Glutamatergic neuron (in vitro differentiated cells): ENCODE measurements around the gene XIST. TPM values are rescaled to one million over a fixed set of nuclear protein-coding genes. Genes with fewer than 3 reads are reported as not detected.
"Not testable (repeated sequence)": the region's sequence is repeated elsewhere in the genome, so short reads cannot be mapped to it uniquely, and the experiment has no call there.

Experiments used
- DNase-seq: peaks from one replicate; pipeline ENCODE4 v3.0.0; 2022
- H3K27ac Mint-ChIP-seq: one replicate; pipeline ENCODE4 v1.8.0; 2020; ENCODE audit warnings: mild to moderate bottlenecking, mixed read lengths, inconsistent platforms; ENCODE audit not compliant: unreplicated experiment
- H3K27me3 Mint-ChIP-seq: one replicate; pipeline ENCODE4 v1.8.0; 2020; ENCODE audit warnings: mild to moderate bottlenecking, moderate library complexity, mixed read lengths, inconsistent platforms; ENCODE audit not compliant: unreplicated experiment
- H3K36me3 Mint-ChIP-seq: one replicate; pipeline ENCODE4 v1.8.0; 2020; ENCODE audit warnings: mild to moderate bottlenecking, mixed read lengths, inconsistent platforms; ENCODE audit not compliant: unreplicated experiment
- H3K4me1 Mint-ChIP-seq: one replicate; pipeline ENCODE4 v1.8.0; 2020; ENCODE audit warnings: mild to moderate bottlenecking, low read depth, mixed read lengths, inconsistent platforms; ENCODE audit not compliant: unreplicated experiment
- H3K4me3 Mint-ChIP-seq: one replicate; pipeline ENCODE4 v1.8.0; 2020; ENCODE audit warnings: mild to moderate bottlenecking, mixed read lengths, inconsistent platforms; ENCODE audit not compliant: unreplicated experiment
- H3K9me3 Mint-ChIP-seq: one replicate; pipeline ENCODE4 v1.8.0; 2020; ENCODE audit warnings: mild to moderate bottlenecking, moderate library complexity, mixed read lengths, inconsistent platforms; ENCODE audit not compliant: unreplicated experiment
- total RNA-seq: library from RNA; stranded (reverse); fragmentation: NEBNext Ultra II Directional; extraction: Animal tissue kit (Norgen Biotek cat#: 25700); gene quantifications from one replicate; pipeline ENCODE4 v1.2.1, GENCODE V29; 2021; ENCODE audit not compliant: unreplicated experiment
- TF ChIP-seq, protein P1 (sequence below): fragments of 200-600 bp; sonication (generic); IDR thresholded peaks from one replicate; pipeline ENCODE4 v1.5.0; 2021; ENCODE audit not compliant: partially characterized antibody, unreplicated experiment

The XIST gene
- total RNA-seq, 1 donor from 2014 or later = not detected

GRCh38 chrX:73821921-73822559, 30.5 kb downstream of the XIST start:
- no peak overlapping the region for H3K27ac Mint-ChIP-seq
- DNase-seq = no peak
- H3K4me3 Mint-ChIP-seq = no peak overlapping the region
- no peaks in the 10 kb centered on the region for H3K36me3 Mint-ChIP-seq
- no peaks in the 10 kb centered on the region for H3K4me1 Mint-ChIP-seq
- H3K27me3 Mint-ChIP-seq = no peaks in the 10 kb centered on the region
- TF ChIP-seq, protein P1, sequence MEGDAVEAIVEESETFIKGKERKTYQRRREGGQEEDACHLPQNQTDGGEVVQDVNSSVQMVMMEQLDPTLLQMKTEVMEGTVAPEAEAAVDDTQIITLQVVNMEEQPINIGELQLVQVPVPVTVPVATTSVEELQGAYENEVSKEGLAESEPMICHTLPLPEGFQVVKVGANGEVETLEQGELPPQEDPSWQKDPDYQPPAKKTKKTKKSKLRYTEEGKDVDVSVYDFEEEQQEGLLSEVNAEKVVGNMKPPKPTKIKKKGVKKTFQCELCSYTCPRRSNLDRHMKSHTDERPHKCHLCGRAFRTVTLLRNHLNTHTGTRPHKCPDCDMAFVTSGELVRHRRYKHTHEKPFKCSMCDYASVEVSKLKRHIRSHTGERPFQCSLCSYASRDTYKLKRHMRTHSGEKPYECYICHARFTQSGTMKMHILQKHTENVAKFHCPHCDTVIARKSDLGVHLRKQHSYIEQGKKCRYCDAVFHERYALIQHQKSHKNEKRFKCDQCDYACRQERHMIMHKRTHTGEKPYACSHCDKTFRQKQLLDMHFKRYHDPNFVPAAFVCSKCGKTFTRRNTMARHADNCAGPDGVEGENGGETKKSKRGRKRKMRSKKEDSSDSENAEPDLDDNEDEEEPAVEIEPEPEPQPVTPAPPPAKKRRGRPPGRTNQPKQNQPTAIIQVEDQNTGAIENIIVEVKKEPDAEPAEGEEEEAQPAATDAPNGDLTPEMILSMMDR = no peak
- no peaks in the 10 kb centered on the region for H3K9me3 Mint-ChIP-seq

DNA sequence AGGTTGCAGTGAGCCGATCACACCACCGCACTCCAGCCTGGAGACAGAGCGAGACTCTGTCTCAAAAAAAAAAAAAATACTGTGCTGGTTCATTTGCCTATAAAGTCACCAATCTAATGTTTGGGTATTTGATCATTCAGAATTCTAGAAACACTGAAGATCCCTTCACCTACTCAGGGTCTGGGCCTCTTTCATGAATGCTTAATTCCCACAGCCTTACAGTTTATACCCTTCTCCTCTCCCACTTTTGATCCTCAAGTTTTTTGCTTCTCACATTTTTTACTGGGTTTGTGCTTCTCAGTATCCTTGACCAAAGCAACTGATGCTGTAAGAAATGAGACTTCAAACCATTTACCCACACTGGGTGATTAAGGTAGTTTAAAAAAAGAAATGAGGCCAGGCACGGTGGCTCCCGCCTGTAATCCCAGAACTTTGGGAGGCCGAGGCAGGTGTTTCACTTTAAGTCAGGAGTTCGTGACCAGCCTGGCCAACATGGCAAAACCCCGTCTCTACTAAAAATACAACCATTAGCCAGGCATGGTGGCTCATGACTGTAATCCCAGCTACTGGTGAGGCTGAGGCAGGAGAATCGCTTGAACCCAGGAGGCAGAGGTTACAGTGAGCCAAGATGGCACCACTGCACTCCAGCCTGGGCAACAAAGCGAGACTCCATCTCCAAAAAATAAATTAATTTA, 32.5 kb downstream of the XIST start:
- not testable (repeated sequence) for H3K27me3 Mint-ChIP-seq, H3K4me3 Mint-ChIP-seq, H3K27ac Mint-ChIP-seq, DNase-seq, H3K9me3 Mint-ChIP-seq, H3K4me1 Mint-ChIP-seq, H3K36me3 Mint-ChIP-seq

- H3K9me3 Mint-ChIP-seq = no peaks in the 10 kb centered on the region
- H3K27me3 Mint-ChIP-seq = no peaks in the 10 kb centered on the region
- H3K4me3 Mint-ChIP-seq = no peak overlapping the region
- no peaks in the 10 kb centered on the region for H3K4me1 Mint-ChIP-seq
- TF ChIP-seq, protein P1 = no peak
- no peaks in the 10 kb centered on the region for H3K36me3 Mint-ChIP-seq
- DNase-seq = no peak
- no peak overlapping the region for H3K27ac Mint-ChIP-seq
These were observed 34.1 kb downstream of the XIST start for GRCh38 chrX:73818200-73819116.

DNA sequence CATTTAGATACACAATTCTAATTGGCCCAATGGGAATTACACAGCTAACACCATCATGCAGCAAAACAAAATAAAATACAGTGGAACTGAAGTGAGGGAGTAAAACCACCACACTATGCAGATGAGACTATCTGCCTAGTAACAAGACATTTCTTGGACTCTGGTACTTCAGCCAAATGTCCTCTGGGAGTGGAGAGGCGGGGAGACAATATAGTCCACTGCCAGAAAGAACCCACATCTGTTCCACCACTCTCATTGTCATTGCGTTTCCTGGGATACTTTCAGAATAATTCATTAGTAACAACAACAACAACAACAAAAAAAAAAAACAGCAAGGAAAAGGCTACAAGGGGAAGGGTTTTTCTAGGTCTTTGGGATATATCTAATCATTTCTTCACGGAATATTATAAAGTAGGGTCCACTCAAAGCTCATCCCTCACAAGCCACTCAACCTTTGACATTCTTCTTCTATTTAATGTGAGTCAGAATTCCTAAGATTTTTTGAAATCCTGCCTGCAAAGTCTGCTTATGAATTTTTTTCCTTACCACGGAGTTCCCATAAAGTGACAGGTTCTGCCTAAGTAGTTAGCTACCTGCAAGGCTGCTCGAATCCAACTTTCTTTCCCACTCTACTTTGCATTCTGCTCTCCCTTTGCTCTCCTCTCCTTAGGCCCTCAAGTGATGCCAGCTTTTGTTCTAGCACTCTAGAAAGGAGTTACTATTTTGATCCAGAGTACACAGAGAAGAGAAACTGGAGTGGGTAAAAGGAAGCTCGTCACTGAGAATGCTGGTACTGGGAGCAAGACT, 34.9 kb downstream of the XIST start:
- H3K27ac Mint-ChIP-seq = no peak overlapping the region
- H3K27me3 Mint-ChIP-seq = no peaks in the 10 kb centered on the region
- DNase-seq = no peak
- no peaks in the 10 kb centered on the region for H3K4me1 Mint-ChIP-seq
- TF ChIP-seq, protein P1 = no peak
- H3K36me3 Mint-ChIP-seq = no peaks in the 10 kb centered on the region
- no peak overlapping the region for H3K4me3 Mint-ChIP-seq
- no peaks in the 10 kb centered on the region for H3K9me3 Mint-ChIP-seq

GRCh38 chrX:73812256-73812655, 40.3 kb downstream of the XIST start:
- no peak overlapping the region for H3K27ac Mint-ChIP-seq
- H3K27me3 Mint-ChIP-seq = no peaks in the 10 kb centered on the region
- H3K4me3 Mint-ChIP-seq = no peak overlapping the region
- H3K9me3 Mint-ChIP-seq = peaks cover 5% of the 10 kb centered on the region
- TF ChIP-seq, protein P1 = no peak
- DNase-seq = no peak
- H3K36me3 Mint-ChIP-seq = no peaks in the 10 kb centered on the region
- H3K4me1 Mint-ChIP-seq = no peaks in the 10 kb centered on the region

GRCh38 chrX:73804109-73804508, 48.4 kb downstream of the XIST start:
- not testable (repeated sequence) for H3K27me3 Mint-ChIP-seq, H3K4me3 Mint-ChIP-seq

More at GRCh38 chrX:73804109-73804508, 48.4 kb downstream of the XIST start:
- not testable (repeated sequence) for H3K4me1 Mint-ChIP-seq, H3K9me3 Mint-ChIP-seq, H3K36me3 Mint-ChIP-seq, DNase-seq, H3K27ac Mint-ChIP-seq
